OCI-LY7 (cell line): ENCODE data around the gene ABCA13.

Experiments
- CTCF ChIP-seq: fragments of 200-600 bp; sonication (generic); conservative IDR thresholded peaks from 2 replicates; pipeline ENCODE4 v1.5.1; 2014; ENCODE audit warnings: mild to moderate bottlenecking, antibody characterized with exemption, low read length, moderate library complexity, mixed read lengths
- EZH2phosphoT487 ChIP-seq: fragments of 200-600 bp; sonication (generic); IDR thresholded peaks from 2 replicates; pipeline ENCODE4 v1.6.1; 2018; ENCODE audit warnings: low read depth, borderline replicate concordance, mild to moderate bottlenecking, mixed run types, antibody characterized with exemption, low read length, moderate library complexity, mixed read lengths

DNA sequence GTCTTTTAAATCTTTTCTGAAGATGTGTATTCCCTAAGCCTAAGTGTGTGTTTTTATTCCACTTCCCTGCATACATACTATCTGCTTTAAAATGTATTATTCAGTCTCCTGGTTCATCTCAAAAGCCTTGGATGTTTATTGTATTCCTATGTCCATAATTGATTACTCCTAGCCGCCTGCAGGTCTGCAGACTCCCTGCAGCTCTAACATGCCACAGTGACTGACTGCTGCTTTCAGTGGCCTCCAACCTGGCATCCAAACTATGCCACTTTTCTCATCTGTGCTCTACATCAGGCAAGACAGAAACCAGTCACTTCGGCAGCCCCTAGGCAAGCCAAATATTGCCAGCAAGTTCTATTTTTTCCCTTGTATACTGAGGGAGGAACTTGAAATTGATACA lies 81.7 kb downstream of the ABCA13 start:
- TF ChIP-seq CTCF, result no peak
- no peak for TF ChIP-seq EZH2phosphoT487
